Stimulated activated CD4-positive, alpha-beta T cell treated with anti-CD3 and anti-CD28 coated beads, Interleukin-4, amount 100 ng/mL, for 1 hour (primary cell): ENCODE results near the gene SF3B6.
"Not testable (repeated sequence)": the region's sequence is repeated elsewhere in the genome, so short reads cannot be mapped to it uniquely, and the experiment has no call there.

Experiments used
- DNase-seq: peaks from one replicate; pipeline ENCODE4 v3.0.0-alpha.2; 2020

Gene SF3B6

DNA sequence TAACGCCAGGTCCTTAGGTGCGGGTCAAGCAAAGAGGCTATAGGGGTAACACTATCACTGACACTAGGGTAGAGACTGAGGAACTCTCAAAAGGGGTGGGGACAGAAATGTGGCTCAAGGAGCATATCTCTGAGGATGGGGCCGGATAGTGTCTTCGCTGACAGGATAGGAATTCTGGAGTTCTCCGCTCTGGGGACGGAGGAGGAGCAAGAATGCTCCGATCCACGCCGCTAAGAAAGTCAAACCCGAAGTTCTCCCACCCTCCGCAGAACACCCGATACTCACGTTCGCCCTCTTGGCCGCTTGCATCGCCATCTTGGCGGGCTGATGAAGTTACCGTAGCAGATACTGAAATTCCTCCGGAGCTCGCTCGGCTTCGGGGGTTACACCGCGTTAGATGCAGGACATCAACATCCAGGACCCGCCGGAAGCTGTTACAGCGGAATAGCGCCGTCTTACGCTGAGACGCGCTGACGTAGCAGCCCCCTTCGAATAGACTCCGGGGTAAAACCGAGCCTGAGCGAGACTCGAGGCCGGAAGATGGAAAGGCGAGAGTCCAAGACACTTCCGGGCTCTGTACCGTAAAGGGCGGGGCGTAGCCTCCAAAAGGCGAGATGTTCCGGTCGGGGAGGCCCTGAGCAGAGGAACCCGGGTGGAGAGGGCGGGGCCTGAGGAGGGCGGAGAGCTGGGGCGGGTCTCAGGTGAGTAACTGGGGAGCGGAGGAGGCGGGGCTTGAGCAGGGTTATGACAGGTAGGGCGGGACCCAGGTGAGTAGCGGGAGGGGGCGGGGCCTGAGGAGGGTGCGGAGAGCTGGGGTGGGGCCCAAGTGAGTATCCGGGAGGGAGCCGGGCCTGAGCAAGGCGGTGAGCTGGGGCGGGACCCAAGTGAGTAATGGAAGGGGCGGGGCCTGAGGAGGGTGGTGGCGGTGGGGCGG lies at the start of gene SF3B6:
Gene SF3B6 (minus strand): TSS at position 412 of the 934 bp plus-strand sequence. CDS start 97 bp downstream, at position 315.
- DNase-seq: peak; percentile 99

DNA sequence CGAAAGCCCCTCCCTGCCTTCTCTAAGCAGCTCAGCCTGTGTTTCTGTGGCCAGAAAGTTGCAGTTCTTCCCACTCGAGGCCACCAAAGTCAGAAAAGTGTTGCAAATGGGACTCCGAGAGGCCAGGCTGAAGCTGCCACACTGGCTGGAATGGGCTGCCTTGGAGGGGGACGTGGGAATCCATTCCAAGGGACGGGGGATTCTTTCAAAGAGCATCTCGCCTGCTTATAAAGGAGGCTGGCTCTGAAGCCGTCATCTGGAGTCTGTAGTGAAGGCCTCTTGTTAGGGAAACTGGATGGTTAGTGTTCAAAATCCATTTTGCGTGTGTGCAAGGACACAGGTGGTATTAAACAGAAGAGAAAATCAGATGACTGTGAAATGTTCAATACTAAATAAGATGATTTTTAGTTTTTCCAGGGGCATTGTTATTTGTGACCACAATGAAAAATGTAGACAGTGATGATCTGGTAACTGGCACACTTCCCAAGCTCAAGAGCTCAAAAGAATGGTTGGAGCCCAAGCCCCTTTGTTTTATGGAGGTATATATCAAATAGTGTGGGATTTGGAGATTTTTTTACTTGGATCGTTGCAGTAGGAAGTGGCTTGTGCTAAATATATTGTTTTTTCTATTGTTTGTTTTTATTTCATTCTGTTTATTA lies 47.9 kb upstream of the SF3B6 start:
- no peak for DNase-seq

- DNase-seq: peak; percentile 61
Observed at GRCh38 chr2:24123195-24123921, 47.2 kb upstream of the SF3B6 start, which contains the start of the genes FAM228B and PFN4. Gene FAM228B, plus strand, starts transcription at chr2:24123469. Its CDS starts 893 bp downstream, at chr2:24124362. Gene PFN4, minus strand, starts transcription at chr2:24123334. Its CDS starts 799 bp downstream, at chr2:24122535.

GRCh38 chr2:24122366-24123194 lies 46.5 kb upstream of the SF3B6 start:
- no peak for DNase-seq

DNA sequence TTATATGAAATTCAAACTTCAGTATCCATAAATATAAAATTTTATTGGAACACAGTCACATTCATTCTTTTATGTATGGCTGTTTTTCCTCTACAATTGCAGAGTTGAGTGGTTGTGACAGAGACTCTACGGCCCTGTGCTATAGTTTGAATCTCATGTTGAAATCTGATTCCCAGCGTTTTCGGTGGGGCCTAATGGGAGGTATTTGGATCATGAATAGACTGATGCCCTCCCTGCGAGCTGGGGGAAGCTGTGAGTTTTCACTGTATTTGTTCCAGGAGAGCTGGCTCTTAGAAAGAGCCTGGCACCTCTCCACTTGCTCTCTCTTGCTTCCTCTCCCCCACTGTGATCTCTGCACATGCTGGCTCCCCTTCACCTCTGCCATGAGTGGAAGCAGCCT lies 45.3 kb upstream of the SF3B6 start:
- no peak for DNase-seq

DNA sequence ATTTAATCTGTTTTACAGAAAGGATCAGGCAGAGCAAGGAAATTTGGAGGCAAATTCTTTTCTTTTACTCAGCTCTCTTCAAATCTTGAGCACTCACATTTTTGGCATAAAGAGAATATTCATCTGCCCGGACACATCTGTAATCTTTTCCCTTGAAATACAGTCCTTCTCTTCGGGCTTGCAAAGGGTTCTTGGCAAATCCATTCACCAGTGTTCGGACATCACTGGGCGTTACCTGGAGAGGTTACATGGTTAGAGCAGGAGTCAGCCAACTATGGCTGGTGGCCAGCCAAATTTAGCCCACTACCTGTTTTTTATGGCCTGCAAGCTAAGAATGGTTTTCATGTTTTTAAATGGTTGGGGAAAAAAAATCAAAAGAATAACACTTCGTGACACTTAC lies 44.9 kb upstream of the SF3B6 start:
- DNase-seq: no peak

- DNase-seq: no peak
Observed at GRCh38 chr2:24117902-24118301, 41.8 kb upstream of the SF3B6 start.

GRCh38 chr2:24115057-24115456 lies 38.9 kb upstream of the SF3B6 start:
- DNase-seq: no peak

- DNase-seq: no peak
Observed at GRCh38 chr2:24111407-24111901, 35.3 kb upstream of the SF3B6 start.

- DNase-seq: no peak
Observed at GRCh38 chr2:24110660-24111303, 34.7 kb upstream of the SF3B6 start.

- not testable (repeated sequence) for DNase-seq
Observed at GRCh38 chr2:24109431-24109830, 33.3 kb upstream of the SF3B6 start.

GRCh38 chr2:24107336-24107735 lies 31.2 kb upstream of the SF3B6 start:
- DNase-seq: no peak

GRCh38 chr2:24106786-24107185 lies 30.7 kb upstream of the SF3B6 start:
- DNase-seq: no peak

DNA sequence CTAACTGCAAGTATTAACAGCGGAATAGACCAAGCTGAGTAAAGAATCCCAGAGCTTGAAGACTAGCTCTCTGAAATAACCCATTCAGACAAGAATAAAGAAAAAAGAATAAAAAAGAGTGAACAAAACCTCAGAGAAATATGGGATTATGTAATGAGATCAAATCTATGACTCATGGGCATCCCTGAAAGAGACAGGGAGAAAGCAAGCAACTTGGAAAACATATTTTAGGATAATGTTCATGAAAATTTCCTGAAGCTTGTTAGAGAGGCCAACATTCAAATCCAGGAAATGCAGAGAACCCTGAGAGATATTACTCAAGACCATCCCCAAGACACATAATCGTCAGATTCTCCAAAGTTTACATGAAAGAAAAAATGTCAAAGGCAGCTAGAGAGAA lies 29.7 kb upstream of the SF3B6 start:
- no peak for DNase-seq

GRCh38 chr2:24104906-24105305 lies 28.8 kb upstream of the SF3B6 start:
- no peak for DNase-seq

DNA sequence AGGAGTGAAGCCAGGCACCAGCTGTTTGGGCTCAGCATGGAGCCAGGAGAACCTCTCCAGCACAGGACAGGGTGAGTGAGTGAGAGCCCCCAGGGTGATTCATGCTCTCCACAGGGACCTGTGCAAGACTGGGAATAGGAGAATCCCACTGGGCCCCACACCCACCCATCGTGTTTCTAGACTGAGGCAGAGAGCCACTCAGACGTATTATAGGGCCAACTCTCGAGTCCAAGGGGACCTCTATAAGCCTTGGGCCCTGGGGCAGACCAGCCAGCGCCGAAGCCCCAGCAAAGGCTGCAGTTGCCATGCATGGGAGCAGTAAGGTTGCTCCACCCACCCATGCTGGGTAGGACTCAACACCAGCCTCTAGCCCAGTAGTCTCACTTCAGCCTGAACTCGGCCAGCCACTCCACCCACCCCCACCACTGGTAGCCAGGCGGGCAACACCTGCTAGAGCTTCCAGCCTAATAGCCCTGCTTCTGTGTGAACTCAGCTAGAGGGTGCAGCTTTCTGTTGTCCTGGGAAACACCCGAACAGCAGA lies 28.1 kb upstream of the SF3B6 start:
- no peak for DNase-seq

GRCh38 chr2:24102677-24103076 lies 26.6 kb upstream of the SF3B6 start:
- DNase-seq: no peak

- DNase-seq: no peak
Observed at GRCh38 chr2:24101992-24102391, 25.9 kb upstream of the SF3B6 start.

- not testable (repeated sequence) for DNase-seq
Observed at GRCh38 chr2:24100732-24101131, 24.6 kb upstream of the SF3B6 start.

DNA sequence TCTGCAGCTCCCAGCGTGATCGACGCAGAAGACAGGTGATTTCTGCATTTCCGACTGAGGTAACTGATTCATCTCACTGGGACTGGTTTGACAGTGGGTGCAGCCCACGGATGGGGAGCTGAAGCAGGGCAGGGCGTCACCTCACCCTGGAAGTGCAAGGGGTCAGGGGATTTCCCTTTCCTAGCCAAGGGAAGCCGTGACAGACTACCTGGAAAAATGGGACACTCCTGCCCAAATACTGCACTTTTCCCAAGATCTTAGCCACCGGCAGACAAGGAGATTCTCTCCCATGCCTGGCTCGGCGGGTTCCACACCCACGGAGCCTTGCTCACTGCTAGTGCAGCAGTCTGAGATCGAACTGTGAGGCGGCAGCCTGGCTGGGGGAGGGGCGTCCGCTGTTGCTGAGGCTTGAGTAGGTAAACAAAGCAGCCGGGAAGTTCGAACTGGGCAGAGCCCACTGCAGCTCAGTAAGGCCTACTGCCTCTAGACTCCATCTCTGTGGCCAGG lies 19.1 kb upstream of the SF3B6 start:
- not testable (repeated sequence) for DNase-seq

DNA sequence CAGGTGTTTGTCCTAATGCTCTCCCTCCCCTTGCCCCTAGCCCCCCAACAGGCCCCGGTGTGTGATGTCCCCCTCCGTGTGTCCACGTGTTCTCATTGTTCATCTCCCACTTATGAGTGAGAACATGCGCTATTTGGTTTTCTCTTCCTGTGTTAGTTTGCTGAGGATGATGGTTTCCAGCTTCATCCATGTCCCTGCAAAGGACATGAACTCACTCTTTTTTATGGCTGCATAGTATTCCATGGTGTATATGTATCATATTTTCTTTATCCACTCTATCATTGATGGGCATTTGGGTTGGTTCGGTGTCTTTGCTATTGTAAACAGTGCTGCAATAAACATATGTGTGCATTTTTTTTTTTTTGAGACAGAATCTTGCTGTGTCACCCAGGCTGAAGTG lies 17.1 kb upstream of the SF3B6 start:
- not testable (repeated sequence) for DNase-seq
